Measurements from ENCODE around the gene COL24A1. TPM values are rescaled to one million over a fixed set of nuclear protein-coding genes. Genes with fewer than 3 reads are reported as not detected.

The COL24A1 gene
- total RNA-seq, 1 experiment from 2014 or later = 0.07 TPM

DNA sequence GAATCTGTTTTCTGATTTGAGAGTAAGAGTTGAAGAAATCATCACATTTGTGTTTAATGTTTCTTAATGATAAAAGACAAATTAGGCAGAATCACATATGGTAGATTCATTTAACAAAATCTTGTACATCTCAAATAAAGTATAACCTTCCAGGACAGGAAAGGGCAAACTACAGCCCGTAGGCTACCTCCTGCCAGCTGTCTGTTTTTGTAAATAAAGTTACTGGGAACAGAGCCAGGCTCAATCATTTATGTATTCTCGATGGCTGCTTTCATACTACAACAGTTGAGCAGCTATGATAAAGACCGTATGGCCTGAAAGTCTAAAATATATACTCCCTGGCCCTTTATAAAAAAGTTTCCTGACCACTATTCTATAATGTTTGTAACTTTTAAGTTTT, 204.1 kb downstream of the COL24A1 start:
- Histone ChIP-seq H3K4me2 (ENCODE audit: low read length) (no peak overlapping the region), H3K4me3 (ENCODE audit: low read length) (no peak overlapping the region), H3K9ac (ENCODE audit: low read length) (no peak overlapping the region), H4K20me1 (ENCODE audit: low read length) (no peaks in the 10 kb centered on the region), H3K79me2 (ENCODE audit: low read length) (no peaks in the 10 kb centered on the region), H3K27me3 (ENCODE audit: low read length) (peaks cover 44% of the 10 kb centered on the region), H3K4me1 (ENCODE audit: insufficient read depth, low read length) (no peaks in the 10 kb centered on the region), H3K9me3 (ENCODE audit: low read length) (no peaks in the 10 kb centered on the region), H2AFZ (ENCODE audit: low read length) (no peak overlapping the region), H3K36me3 (ENCODE audit: low read depth, low read length) (no peaks in the 10 kb centered on the region), H3K9me2 (replicated peaks; ENCODE audit: low read length) (no peaks in the 10 kb centered on the region), H3K27ac (ENCODE audit: low read length) (no peak overlapping the region), H3F3A (ENCODE audit: low read length, unreplicated experiment) (no peaks in the 10 kb centered on the region)
- ChIA-PET CTCF (no interaction called here), POLR2A (ENCODE audit: unreplicated experiment) (no interaction called here)
- TF ChIP-seq CTCF (conservative IDR thresholded peaks at IDR 0.05; ENCODE audit: low read depth, low read length) (no peak), EZH2 (IDR thresholded peaks at IDR 0.05; ENCODE audit: low read length, unreplicated experiment) (no peak), EZH2phosphoT487 (IDR thresholded peaks at IDR 0.05; ENCODE audit: borderline replicate concordance, low read length) (no peak)
- intact Hi-C loops (cut with micrococcal nuclease) = no loop called here
- ATAC-seq = no peak
- no peak for DNase-seq
- no TSS peak for BruUV-seq (replicated peaks)

- no peak overlapping the region for H3K4me2 ChIP-seq (ENCODE audit: low read length)
- no peak overlapping the region for H3K27ac ChIP-seq (ENCODE audit: low read length)
- ATAC-seq (no peak), DNase-seq (no peak)
- no peaks in the 10 kb centered on the region for H3K4me1 ChIP-seq (ENCODE audit: insufficient read depth, low read length)
- H3F3A ChIP-seq (ENCODE audit: low read length, unreplicated experiment) = no peaks in the 10 kb centered on the region
- no peak overlapping the region for H3K4me3 ChIP-seq (ENCODE audit: low read length)
- intact Hi-C loops (cut with micrococcal nuclease) = no loop called here
- ChIA-PET POLR2A (ENCODE audit: unreplicated experiment) (no interaction called here), CTCF (no interaction called here)
- H3K27me3 ChIP-seq (ENCODE audit: low read length) = peaks cover 73% of the 10 kb centered on the region
- H4K20me1 ChIP-seq (ENCODE audit: low read length) = no peaks in the 10 kb centered on the region
- TF ChIP-seq EZH2 (IDR thresholded peaks at IDR 0.05; ENCODE audit: low read length, unreplicated experiment) = no peak
- no peak for TF ChIP-seq EZH2phosphoT487 (IDR thresholded peaks at IDR 0.05; ENCODE audit: borderline replicate concordance, low read length)
- no peak for TF ChIP-seq CTCF (conservative IDR thresholded peaks at IDR 0.05; ENCODE audit: low read depth, low read length)
- no peak overlapping the region for H2AFZ ChIP-seq (ENCODE audit: low read length)
- H3K9ac ChIP-seq (ENCODE audit: low read length) = no peak overlapping the region
- H3K9me3 ChIP-seq (ENCODE audit: low read length) = no peaks in the 10 kb centered on the region
- no peaks in the 10 kb centered on the region for H3K79me2 ChIP-seq (ENCODE audit: low read length)
- no TSS peak for BruUV-seq (replicated peaks)
- no peaks in the 10 kb centered on the region for H3K9me2 ChIP-seq (replicated peaks; ENCODE audit: low read length)
- H3K36me3 ChIP-seq (ENCODE audit: low read depth, low read length) = no peaks in the 10 kb centered on the region
Observed at GRCh38 chr1:85947186-85947585, 209.4 kb downstream of the COL24A1 start.

DNA sequence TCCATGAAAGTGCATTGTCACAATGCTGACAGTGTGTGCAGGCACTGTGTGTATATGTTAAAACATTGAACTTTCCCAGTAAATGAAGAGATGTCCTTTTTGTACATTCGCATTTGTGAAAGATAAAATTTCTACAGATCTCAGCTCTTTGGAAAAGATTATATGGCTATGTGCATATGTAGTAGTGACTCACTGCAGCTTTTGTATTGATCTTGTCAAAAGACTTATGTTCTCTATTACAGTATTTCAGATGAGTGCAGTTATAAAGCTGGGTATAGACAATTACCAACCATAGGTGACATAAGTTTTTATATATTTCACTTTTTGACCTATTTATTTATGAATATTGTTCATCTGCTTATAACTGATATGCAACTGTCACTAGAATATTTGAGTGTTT, 212.6 kb downstream of the COL24A1 start:
- intact Hi-C loops (cut with micrococcal nuclease) = no loop called here
- no peaks in the 10 kb centered on the region for H3K9me2 ChIP-seq (replicated peaks; ENCODE audit: low read length)
- no peak overlapping the region for H3K27ac ChIP-seq (ENCODE audit: low read length)
- no peak for DNase-seq
- H3K36me3 ChIP-seq (ENCODE audit: low read depth, low read length) = no peaks in the 10 kb centered on the region
- no TSS peak for BruUV-seq (replicated peaks)
- no peaks in the 10 kb centered on the region for H3K9me3 ChIP-seq (ENCODE audit: low read length)
- H3K9ac ChIP-seq (ENCODE audit: low read length) = no peak overlapping the region
- no peaks in the 10 kb centered on the region for H4K20me1 ChIP-seq (ENCODE audit: low read length)
- H3K4me3 ChIP-seq (ENCODE audit: low read length) = no peak overlapping the region
- TF ChIP-seq EZH2 (IDR thresholded peaks at IDR 0.05; ENCODE audit: low read length, unreplicated experiment) (no peak), CTCF (conservative IDR thresholded peaks at IDR 0.05; ENCODE audit: low read depth, low read length) (no peak), EZH2phosphoT487 (IDR thresholded peaks at IDR 0.05; ENCODE audit: borderline replicate concordance, low read length) (no peak)
- POLR2A ChIA-PET (ENCODE audit: unreplicated experiment) = no interaction called here
- H3K4me1 ChIP-seq (ENCODE audit: insufficient read depth, low read length) = no peaks in the 10 kb centered on the region
- peaks cover 64% of the 10 kb centered on the region for H3K27me3 ChIP-seq (ENCODE audit: low read length)
- H2AFZ ChIP-seq (ENCODE audit: low read length) = no peak overlapping the region
- H3K4me2 ChIP-seq (ENCODE audit: low read length) = no peak overlapping the region
- H3K79me2 ChIP-seq (ENCODE audit: low read length) = no peaks in the 10 kb centered on the region
- H3F3A ChIP-seq (ENCODE audit: low read length, unreplicated experiment) = no peaks in the 10 kb centered on the region
- CTCF ChIA-PET = no interaction called here
- no peak for ATAC-seq
